NCI-H748 treated with DMSO at 0.1 percent for 48 hours (cell line): Measurements from ENCODE around the gene PCDHA7.
"Not testable (repeated sequence)": the region's sequence is repeated elsewhere in the genome, so short reads cannot be mapped to it uniquely, and the experiment has no call there.

Experiments
- DNase-seq: peaks from one replicate; lab custom pipeline; 2025; lab: John Stamatoyannopoulos, UW

The PCDHA7 gene

GRCh38 chr5:140822281-140822629 is 11.8 kb upstream of the PCDHA7 start:
- DNase-seq, result no peak

- not testable (repeated sequence) for DNase-seq
Measured at GRCh38 chr5:140822969-140823368, 11.1 kb upstream of the PCDHA7 start.

- no peak for DNase-seq
Measured at GRCh38 chr5:140823475-140823874, 10.6 kb upstream of the PCDHA7 start.

- DNase-seq, result no peak
Measured at GRCh38 chr5:140827704-140828361, 6.2 kb upstream of the PCDHA7 start, which contains the start of gene PCDHA6. PCDHA6 (plus strand) TSS chr5:140827960; CDS start chr5:140828092, 132 bp downstream.

- DNase-seq, result no peak
Measured at GRCh38 chr5:140828362-140828737, 5.7 kb upstream of the PCDHA7 start.

GRCh38 chr5:140829511-140830501 is 4.3 kb upstream of the PCDHA7 start:
- DNase-seq, result not testable (repeated sequence)

- not testable (repeated sequence) for DNase-seq
Measured at GRCh38 chr5:140834439-140835008, 455 bp downstream of the PCDHA7 start.

GRCh38 chr5:140835622-140836510 is 1.8 kb downstream of the PCDHA7 start:
- no peak for DNase-seq

- DNase-seq, result peak; percentile 79
Measured at GRCh38 chr5:140840978-140841962, 7.2 kb downstream of the PCDHA7 start, which contains the start of gene PCDHA8. PCDHA8 (plus strand) TSS chr5:140841187; CDS start chr5:140841322, 135 bp downstream.

- no peak for DNase-seq
Measured at GRCh38 chr5:140842798-140843733, 9.0 kb downstream of the PCDHA7 start.

GRCh38 chr5:140848139-140849102 is 14.4 kb downstream of the PCDHA7 start, which contains the start of gene PCDHA9:
PCDHA9 (plus strand) TSS chr5:140848382; CDS start chr5:140848496, 114 bp downstream.
- DNase-seq, result not testable (repeated sequence)

GRCh38 chr5:140849831-140850634 is 16.0 kb downstream of the PCDHA7 start:
- DNase-seq, result not testable (repeated sequence)

- DNase-seq, result no peak
Measured at GRCh38 chr5:140855772-140856674, 22.0 kb downstream of the PCDHA7 start, which contains the start of gene PCDHA10. PCDHA10 (plus strand) TSS chr5:140855897; CDS start chr5:140856049, 152 bp downstream.

- DNase-seq, result no peak
Measured at GRCh38 chr5:140857177-140857986, 23.3 kb downstream of the PCDHA7 start.

- no peak for DNase-seq
Measured at GRCh38 chr5:140857987-140858240, 23.8 kb downstream of the PCDHA7 start.
